ENCODE results near the gene DIDO1.

DIDO1 gene

DNA sequence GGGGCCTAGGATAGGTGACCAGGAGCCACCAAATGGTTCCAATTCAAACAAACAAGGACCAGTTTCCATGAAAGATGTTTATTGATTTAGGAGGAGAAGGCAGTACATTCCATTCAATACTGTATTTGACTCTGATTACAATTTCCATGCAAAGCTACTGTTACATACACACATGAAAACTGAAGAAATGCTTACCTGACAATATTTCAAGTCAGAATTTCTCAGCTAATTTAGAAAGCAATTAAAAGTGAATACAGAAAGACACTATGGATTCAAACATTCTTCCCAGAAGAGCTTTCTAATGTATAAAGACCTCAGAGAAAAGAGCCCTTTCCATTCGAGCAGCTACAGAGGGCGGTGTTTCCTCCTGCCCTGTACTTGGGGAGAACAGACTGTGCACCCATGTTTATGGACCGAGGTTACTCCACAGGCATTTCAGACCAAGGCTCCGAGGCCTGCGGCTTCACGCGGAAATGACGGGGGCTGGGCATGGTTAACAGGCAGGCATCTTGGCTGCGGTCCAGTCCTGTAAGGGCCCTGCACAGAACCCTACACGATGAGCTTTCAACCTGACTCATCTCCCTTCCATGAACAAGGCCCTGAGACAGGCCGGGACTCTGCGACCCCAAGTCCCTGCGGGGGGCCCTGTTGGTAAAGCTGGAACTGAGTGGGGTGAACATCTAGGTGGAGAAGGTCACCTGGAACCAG lies 39.0 kb downstream of the DIDO1 start:
- no peak for TF ChIP-seq POLR2A (IDR thresholded peaks at IDR 0.05; ENCODE audit: low read length)
- TF ChIP-seq GATA1 (IDR thresholded peaks at IDR 0.05; ENCODE audit: low read depth, low read length): no peak
- no peak for DNase-seq

DNA sequence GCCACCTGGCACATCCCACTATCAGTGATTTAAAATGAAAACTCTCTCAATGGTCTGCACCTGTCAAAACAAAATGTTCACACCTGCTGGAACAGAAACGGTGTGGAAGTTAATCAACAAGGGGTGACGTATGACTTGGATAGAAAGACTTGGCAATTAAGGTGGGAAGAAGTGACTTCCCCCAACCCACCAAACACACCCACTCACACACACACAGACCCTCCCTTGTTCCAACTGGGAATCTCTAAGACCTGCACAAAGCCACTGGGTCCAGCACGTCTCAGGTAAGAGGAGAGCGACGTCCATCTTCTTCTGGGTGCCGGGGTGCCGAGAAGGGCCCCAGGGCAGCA lies 39.6 kb downstream of the DIDO1 start:
- no peak for TF ChIP-seq POLR2A (IDR thresholded peaks at IDR 0.05; ENCODE audit: low read length)
- no peak for TF ChIP-seq GATA1 (IDR thresholded peaks at IDR 0.05; ENCODE audit: low read depth, low read length)
- DNase-seq: no peak

DNA sequence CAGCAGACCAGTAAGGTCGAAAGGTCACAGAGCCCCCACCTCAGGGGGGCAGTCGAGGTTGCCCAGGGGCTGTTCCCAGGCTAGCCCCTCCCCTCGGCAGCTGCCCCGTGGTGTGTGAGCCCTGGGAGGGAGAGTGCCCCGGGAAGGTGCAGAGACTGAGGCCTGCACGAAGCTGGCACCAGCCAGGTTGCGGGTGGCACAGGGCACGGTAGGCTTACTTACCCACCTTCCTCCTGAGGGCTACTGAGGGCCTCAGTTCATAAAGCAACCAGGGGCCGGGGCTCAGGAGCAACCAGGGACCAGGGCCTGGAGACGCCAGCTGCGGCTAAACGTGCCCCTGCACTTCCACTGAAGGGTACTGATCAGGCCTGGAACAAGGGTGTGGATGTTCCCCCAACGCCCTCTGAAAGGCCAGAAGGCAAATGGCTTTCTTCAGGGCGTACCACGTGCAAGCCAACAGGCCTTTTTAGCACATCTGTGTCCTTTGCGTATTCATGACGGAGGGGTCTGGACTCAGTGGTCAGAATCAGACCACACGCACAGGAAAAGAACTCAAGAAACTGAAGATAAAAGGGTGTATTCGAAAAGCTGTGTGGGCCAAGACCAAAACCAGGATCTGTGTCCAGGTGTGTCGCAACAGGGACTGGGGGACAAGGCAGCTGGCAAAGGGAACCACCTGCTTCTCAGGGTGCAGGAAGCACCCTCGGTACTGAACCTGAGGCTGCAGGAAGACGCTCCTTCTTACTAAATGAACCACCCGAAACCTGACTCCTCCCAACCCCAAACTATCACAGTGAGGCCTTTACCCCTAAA lies 40.2 kb downstream of the DIDO1 start:
- no peak for DNase-seq
- no peak for TF ChIP-seq POLR2A (IDR thresholded peaks at IDR 0.05; ENCODE audit: low read length)
- no peak for TF ChIP-seq GATA1 (IDR thresholded peaks at IDR 0.05; ENCODE audit: low read depth, low read length)

DNA sequence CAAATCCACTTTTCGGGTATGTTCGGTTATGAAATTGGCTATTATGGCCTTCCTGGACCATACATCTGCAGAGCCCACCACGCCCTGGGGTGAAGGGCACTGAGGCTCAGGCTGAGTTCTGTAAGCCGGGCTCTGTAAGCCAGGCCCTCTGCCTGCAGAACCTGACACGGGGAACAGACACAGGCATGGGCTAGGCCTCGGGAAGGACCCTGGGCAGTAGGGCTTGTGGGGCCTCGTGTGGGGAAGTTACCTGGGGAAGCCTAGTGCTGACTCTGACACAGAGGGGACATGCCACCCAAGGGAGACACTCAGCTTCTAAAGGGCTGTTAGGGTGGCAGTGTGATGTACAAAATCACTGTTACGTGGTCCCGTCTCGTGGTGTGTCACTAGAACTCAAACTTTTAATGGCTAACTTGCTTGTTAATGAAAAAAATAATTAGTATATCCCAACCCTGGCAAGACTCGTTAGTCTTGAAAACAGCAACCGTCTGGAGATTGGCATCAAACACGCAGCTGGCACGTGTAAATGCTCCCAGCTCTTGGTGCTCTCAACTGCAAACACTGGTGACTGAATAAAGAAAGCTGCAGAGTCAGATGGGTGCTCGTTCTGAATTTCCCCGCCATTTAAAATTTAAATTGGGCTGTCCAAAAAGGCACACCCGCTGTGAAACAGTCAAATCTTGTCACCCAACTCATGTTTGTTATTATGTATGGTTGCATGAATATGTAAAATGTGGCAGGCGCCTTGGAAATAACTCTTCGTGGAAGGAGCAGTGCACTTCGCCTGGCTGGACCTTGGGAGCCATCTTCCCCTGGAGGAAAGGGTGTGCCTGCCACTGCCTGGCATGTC lies 41.0 kb downstream of the DIDO1 start:
- DNase-seq: no peak
- TF ChIP-seq GATA1 (IDR thresholded peaks at IDR 0.05; ENCODE audit: low read depth, low read length) (no peak), POLR2A (IDR thresholded peaks at IDR 0.05; ENCODE audit: low read length) (no peak)

DNA sequence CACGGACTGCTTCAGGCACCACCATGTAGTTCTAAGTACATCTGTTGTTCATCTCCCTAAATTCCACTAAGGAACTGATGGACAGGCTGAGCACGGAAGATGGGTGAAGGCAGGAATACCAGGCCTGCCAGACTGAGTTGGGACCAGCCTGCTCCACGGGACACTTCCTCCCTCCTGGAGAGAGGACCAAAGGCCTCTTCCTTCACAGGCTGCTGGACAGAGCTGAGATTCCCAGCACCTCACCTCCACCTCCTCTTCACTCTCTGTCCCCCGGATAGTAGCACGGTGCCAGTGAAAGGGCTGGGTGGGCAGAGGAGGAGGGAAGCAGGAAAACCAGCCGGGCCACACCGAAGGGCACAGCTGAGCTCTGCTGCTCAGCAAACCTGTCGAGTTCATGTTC lies 41.7 kb downstream of the DIDO1 start:
- no peak for TF ChIP-seq POLR2A (IDR thresholded peaks at IDR 0.05; ENCODE audit: low read length)
- TF ChIP-seq GATA1 (IDR thresholded peaks at IDR 0.05; ENCODE audit: low read depth, low read length): no peak
- no peak for DNase-seq

DNA sequence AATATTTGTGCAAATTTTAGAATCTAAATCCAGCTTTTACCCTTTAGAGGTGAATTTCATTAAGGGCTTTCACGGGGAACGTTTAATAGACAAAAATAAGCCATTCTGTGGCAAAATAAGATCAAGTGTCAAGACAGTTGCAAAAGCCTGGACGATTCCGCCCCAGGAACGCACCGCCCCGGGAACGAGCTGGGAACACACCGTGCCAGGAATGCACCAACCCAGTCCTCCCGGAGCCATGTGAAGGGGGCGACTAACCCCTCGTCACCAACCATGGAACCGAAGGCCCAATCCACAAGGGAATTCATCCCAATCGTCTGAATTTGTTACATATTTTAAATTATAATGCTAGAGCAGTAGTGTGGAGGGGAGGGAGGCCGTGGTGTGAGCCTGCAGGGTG lies 43.9 kb downstream of the DIDO1 start:
- no peak for TF ChIP-seq GATA1 (IDR thresholded peaks at IDR 0.05; ENCODE audit: low read depth, low read length)
- TF ChIP-seq POLR2A (IDR thresholded peaks at IDR 0.05; ENCODE audit: low read length): no peak
- no peak for DNase-seq

DNA sequence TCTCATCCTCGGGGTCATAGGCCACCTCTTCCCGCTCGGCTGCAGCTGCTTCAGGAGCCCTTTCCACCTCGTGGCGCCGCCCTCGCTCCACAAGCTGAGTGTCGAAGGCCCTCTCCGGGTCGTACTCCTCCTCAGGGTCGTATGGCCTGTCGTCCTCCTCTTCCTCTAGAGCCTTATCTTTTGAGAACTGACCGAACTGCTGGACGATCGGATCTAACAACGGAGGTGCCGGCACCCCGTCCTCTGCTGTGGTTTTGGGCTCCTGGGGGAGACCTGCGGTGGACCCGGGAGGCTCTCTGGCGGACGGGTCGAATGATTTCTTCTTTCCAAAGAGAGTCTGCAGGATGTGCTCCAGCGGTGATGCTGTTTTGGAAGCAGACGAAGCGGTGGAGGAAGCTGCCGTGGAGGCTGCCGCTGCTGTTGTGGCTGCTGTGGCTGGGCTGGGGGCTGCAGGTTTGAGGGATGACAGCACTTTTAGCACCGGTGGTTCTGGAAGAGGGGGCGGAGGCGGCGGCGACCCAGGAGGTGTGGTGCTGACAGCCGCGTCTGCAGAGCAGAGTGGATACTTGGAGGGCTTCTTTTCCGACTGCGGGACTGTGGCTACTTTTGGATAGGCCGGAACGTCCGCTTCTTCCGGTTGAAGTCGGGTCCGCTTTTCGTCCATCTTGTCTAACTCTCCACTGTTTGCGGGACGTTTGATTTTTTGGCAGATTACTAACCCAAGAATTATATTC lies 44.5 kb downstream of the DIDO1 start:
- DNase-seq: no peak
- TF ChIP-seq GATA1 (IDR thresholded peaks at IDR 0.05; ENCODE audit: low read depth, low read length) (no peak), POLR2A (IDR thresholded peaks at IDR 0.05; ENCODE audit: low read length) (no peak)

DNA sequence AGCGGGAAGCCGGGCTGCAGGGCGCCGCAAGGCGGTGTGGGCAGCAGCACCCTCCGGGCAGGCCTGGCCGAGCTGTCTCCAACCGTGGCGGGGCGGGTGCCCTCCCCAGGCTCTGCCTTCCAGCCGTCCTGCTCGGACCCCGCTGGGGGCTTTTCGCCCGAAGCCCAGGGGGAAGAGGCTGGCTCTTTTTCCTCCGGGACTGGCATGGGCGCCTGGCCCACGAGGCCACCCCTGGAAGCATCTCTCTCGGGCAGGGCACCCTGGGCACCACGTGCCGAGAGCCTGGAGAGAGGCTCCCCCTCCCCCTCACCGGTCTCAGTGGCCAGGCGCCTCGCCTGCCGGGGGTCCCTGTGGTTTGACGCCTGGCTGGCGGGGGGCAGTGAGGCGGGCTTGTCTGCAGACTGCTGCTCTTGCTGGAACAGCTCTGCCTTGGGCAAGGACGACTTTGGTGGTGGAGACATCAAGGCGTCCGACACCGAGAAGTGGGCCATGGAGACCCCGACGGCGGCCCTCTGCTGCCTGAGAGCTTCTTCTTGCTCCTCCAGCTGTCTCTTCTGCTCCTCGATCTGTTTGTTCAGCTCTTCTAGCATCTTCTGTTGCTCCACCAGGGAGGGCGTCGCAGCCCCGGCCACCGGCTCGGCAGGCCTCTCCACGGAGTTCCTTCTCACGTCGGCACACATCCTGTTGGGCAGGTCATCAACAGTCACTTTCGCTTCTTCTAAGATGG lies 45.2 kb downstream of the DIDO1 start:
- no peak for TF ChIP-seq POLR2A (IDR thresholded peaks at IDR 0.05; ENCODE audit: low read length)
- no peak for TF ChIP-seq GATA1 (IDR thresholded peaks at IDR 0.05; ENCODE audit: low read depth, low read length)
- DNase-seq: no peak

DNA sequence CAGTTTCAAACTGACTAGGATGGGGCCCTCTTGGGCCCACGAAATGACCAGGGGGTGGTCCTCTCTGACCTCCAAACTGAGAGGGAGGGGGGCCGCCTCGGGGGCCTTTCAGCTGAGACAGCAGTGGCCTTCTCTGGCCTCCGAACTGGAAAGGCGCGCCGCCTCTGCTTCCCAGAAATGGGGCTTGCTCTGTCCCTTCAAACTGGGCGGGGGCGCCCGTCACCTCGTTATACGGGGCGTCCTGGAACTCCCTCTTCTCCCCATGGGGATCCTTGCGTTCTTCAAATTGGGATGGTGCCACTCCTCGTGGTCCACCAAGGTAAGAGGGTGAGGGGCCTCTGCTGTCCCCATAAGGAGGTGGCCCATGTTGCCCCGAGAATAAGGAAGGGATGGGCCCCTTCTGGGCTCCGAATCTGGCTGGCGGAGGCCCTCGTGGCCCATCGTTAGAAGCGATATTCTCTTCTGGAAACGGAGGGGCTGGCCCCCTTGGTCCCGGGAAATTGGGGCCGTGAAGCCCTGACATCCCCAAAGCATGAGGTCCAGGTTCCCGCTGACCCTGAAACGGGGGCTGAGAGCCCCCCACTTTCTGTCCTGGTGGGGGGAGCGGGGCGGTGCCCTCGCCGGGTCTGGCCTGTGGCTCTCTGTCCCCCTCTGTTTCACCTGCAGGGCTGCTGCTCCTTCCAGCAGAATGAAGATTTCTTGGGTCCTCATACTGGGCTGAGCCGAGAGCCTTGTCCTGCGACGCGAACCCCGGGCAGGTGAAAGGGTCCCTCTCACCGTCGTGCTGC lies 46.0 kb downstream of the DIDO1 start:
- no peak for TF ChIP-seq GATA1 (IDR thresholded peaks at IDR 0.05; ENCODE audit: low read depth, low read length)
- no peak for TF ChIP-seq POLR2A (IDR thresholded peaks at IDR 0.05; ENCODE audit: low read length)
- DNase-seq: no peak

DNA sequence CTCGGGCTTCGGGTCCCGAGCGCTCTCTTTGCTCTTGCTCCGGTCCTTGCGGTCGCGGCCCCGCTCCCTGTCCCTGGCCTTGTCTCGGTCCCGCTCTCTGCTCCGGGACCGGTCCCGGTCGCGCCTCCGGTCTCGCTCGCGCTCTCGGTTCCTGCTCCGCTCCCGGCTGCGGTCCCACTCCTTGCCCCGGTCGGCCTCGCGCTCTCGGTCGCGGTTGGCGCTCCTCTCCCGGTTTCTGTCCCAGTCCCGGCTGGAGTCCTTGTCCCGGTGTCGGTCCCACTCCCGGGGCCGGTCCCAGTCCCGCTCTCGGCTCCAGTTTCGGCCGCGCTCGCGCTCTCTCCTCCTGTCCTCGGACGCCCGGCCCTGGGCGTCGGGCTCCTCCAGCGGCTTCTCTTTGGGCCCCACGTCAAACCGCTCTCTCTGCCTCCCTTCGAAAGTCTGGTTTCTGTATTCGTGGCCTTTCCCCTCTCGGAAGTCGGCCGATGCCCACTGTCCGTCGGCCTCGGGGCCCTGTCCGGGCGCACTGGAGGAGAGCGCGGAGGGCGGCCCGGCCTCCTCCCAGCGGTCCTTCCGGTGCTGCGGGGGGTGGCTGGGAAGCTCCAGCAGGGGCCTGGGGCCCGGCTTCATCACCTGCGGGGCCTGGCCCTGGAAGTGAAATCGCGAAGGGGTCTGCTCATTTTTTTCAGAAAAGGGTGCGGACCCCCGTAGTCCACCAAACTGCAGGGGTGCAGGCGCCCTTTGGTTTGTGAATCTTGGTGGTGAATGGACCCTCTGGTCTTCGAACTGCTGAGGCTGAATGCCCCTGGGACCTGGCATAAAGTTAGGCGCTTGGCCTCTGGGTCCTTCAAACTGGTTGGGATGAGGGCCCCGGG lies 46.8 kb downstream of the DIDO1 start:
- no peak for DNase-seq
- TF ChIP-seq GATA1 (IDR thresholded peaks at IDR 0.05; ENCODE audit: low read depth, low read length) (no peak), POLR2A (IDR thresholded peaks at IDR 0.05; ENCODE audit: low read length) (no peak)

DNA sequence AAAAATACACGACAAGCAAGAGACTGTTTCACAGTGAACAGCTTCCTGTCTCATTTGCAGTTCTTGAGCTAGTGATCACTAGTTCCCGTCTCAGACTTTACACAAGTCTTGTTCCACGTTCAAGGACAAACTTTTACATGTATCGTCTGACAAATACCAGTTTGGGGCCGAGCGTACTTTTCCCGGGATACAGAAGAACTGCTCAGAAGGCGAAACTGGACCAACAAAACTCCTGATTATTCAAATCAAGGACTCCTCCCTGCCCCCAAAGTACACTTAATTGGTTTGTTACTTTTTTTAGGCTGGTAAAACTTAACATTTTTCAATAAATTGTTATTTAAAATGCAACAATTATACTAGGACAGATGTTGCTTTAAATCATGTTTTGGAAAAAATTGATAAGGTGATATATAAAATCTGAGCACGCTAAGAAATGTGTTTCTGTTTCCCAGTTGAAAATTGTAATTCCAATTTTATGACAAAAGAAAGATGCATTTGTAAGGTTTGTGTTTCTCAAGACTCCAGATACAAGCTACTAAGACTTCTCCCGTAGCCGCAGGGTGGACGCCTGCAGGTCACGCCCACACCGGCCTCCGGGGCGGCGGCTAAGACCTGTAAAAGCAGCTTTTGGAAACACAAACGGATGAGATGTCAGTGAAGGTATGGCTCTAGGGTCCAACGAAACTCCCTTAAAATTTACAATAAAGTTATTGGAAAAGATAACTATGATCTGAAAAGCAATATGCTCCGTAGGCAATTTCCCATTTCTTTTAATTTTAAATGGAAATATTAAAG lies 47.9 kb downstream of the DIDO1 start:
- TF ChIP-seq GATA1 (IDR thresholded peaks at IDR 0.05; ENCODE audit: low read depth, low read length): no peak
- TF ChIP-seq POLR2A (IDR thresholded peaks at IDR 0.05; ENCODE audit: low read length): no peak
- DNase-seq: no peak

Measured in erythroblast (primary cell).